T-helper 2 cell treated with Interferon-gamma antibody and Interleukin-4, amounts not matched to agents 100 ng/mL and 5 ng/mL, for 36 hours (primary cell): ENCODE measurements around the gene ADTRP. TPM values are rescaled to one million over a fixed set of nuclear protein-coding genes. Genes with fewer than 3 reads are reported as not detected.

Experiments
- intact Hi-C: fragments of 100-400 bp; cut with micrococcal nuclease; formaldehyde crosslinking; loops from one replicate; pipeline ENCODE4 v1.15.1; 2023
- total RNA-seq: library from RNA; stranded (reverse); gene quantifications from 2 replicates; pipeline ENCODE4 v1.2.3, GENCODE V29; 2022

The ADTRP gene
- total RNA-seq, 1 donor from 2014 or later: 0.39 TPM

DNA sequence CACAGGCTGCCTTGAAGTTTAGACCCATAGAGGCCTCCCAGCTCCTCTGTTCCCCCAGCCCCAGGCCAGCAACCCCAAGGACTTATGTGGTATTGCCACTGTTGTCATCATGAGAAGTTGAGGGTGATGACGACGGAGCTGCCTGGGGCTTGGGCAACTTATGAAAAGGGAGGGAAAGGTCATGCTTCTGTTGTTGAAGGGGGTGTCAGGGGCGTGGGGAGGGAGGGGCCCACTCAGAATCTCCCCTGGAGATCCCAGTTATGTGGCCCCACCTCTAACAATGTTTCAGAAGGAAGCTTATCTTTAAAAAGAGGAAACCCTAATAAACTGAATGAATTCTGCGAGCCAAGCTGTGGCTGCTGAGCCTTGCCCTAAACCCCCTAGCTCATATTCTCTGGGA, 4.2 kb downstream of the ADTRP start:
- intact Hi-C loops: loop anchor here (5.0 kb wide), 1 partner anchor 72 kb away; no protein-coding TSS in a partner anchor

DNA sequence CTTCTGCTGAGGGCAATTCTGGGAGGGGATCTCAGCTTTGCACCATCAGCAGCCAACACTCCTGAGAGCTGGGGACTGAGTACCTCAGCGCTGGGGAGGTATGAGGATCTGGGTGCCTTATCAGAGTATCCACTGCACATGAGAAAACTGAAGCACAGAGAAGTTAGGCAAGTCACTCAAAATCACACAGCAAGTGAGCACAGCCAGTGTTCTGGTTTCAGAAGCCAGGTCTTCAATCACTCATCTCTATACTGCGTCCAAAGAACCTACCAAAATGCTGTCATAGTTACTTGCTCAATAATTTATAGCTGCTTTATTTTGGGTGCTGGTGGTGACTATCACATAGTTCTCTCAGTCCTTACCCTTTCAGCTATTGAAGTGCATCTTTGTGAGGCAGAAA, 5.0 kb downstream of the ADTRP start:
- intact Hi-C loops: loop anchor here (5.0 kb wide), 1 partner anchor 71 kb away; no protein-coding TSS in a partner anchor

DNA sequence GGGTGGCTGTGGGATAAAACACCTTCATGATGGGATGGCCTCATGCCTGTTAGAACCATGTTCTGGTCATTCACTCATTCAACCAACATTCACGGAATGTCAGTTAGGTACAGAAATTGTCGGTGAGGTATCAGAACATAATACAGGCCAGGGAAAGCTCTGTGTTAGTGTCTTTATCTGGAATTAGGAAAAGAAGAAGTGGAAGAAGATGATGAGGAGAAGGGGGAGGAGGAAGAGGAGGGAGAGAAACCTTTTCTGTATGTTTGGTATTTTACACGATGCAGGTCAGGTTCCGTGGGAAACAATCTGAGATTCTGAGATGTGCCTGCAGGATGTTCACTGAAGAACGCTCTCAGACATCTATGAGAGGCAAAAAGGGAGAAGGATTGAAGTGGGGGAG, 5.6 kb downstream of the ADTRP start:
- intact Hi-C loops: loop anchor here (5.0 kb wide), 1 partner anchor 71 kb away; no protein-coding TSS in a partner anchor

DNA sequence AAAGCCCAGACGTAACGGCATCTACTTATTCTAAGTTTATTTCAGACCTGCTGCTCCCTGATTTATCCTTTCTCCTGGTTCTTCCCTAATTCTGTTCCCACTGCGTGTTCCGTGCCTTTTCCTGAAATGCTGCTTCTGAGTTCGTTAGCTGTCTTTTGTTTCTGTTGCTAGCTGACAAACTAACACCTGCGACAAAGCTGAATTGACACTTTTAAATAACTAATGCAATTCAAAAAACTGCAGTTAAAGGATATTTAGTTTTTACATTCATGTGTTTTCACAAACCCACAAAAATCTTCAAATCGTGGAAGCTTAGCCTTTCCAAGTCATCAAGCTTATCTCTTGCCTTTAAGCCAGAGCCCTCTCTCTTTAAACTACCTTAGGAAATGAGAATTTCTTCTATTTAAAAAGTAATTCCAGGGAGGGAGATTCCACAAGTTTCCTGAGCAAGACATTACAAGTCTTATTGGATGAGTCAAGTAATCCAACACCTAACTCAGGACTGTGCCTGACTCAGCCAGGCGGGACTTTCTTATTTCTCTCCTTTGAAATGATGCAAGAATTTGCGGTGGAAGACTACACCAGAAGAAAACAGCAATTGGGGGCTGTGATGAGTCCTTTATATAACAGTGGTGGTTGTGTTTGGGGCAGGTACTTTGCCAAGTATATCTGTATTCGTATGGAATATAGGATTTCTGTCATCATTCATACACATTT, 6.3 kb downstream of the ADTRP start:
- intact Hi-C loops: loop anchor here (5.0 kb wide), 1 partner anchor 70 kb away; no protein-coding TSS in a partner anchor

DNA sequence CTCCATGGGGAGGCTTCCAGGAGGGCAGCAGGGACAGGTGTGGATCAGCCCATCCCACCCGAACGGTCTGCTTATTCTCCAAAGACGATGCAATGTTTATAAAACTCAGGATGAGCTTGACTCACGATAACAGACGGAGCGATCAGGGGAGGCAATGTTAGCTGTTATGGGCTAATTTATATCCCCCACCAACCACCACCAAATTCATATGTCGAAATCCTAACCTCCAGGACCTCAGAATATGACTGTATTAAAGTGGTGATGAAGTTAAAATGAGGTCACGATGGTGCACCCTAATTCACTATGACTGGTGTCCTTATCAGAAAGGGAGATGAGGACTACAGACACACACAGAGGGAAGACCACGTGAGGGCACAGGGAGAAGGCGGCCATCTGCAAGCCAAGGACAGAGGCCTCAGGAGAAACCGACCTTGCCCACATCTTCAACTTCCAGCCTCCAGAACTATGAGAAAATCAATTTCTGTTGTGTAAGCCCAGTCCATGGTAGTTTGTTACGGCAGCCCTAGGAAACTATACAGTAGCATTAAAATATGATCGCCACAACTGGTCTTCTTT, 7.0 kb downstream of the ADTRP start:
- intact Hi-C loops: loop anchor here (5.0 kb wide), 1 partner anchor 69 kb away; no protein-coding TSS in a partner anchor

DNA sequence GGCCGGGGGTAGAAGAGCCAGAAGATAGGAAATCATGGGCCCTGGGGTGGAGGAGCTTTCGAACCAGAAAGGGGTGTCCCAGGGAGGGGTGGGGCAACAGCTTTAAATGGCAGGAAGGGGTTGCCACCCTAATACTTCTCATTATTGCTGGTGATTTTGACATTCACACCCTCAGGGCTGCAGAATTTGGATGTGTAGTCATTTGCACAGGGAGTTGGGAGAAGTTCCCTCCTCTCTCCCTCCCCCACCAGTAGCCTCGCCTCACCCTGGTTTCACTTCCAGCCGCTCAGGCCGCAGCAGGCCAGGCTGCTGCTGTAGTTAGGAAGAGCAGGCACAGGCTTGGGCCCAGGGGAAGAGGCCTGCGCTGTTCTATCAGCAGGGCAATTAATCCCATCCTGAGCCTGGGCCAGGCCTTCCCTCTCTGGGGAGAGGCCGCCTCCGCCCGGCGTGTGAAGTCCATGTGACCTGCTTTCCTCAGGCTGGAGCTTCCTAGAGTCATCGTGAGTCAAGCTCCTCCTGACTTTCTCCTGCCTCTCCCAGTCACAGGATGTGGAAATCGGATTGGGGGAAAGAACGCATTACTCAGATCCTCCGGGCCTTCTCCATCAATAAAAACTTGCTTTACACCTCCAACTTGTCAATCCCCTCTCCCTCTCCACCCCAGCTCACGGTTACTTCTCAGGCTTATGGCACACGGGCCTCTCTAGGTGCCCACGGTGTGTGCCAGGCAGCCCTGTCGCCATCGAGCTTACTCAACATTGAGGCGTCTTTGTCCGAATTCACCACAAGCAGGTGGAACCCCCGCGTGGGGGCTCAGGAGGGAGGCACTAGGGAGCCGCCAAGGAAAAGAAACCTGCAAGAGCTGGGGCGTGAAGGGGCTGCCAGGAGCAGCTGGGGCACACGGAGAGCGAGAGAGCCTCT, 7.8 kb downstream of the ADTRP start:
- intact Hi-C loops: loop anchor here (5.0 kb wide), 1 partner anchor 69 kb away; no protein-coding TSS in a partner anchor

DNA sequence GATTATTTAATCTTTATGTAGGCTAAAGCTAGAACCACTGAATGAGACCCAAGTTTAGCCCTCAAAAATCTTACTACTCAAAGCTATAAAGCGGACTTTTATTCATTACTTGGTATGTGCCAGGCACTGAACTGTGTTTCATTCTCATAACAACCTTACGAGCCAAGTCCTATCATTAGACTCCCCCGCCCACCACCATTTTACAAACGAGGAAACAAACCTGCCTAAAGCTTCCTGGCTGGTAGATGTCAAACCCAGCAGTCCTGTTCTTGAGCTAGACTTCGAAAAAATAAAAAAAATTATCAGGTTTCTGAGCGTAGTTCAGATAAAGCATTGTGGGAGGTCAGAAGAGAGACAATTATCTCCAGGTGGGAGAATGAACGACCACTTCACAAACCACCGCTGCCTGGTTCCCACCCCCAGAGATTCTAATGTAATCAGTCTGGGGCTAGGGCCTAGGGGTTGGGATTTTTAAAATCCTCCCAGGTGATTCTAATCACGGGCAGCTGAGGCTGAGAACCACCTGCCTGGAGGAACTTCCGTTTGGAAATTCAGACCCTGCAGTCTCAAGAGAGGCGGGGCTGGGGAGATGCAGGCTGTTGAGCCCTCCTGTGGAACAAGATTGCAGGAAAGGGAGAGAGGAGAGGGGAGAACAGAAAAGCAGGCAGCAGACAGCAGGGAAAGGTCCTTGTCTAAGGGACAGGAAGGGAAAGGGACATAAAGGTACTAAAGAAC, 8.6 kb downstream of the ADTRP start:
- intact Hi-C loops: loop anchor here (5.0 kb wide), 1 partner anchor 68 kb away; no protein-coding TSS in a partner anchor

DNA sequence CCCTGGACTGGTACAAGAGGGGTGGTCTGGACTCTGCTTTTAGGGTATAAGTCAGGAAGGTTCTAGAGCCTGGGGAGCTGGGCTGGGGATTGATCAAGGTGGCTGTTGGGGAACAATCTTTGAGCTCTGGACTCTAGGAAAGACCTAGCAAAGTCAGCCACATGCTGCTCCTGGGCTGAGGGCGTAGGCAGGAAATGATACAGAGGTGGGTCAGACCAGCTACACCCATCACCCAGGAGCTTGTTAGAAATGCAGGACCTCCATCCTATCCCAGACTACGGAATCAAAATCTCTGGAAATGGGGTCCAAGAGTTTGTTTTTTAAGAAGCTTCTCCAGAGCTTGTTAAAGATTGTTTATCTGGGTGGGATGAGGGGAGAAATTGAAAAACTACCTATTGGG, 9.4 kb downstream of the ADTRP start:
- intact Hi-C loops: no loop called here

DNA sequence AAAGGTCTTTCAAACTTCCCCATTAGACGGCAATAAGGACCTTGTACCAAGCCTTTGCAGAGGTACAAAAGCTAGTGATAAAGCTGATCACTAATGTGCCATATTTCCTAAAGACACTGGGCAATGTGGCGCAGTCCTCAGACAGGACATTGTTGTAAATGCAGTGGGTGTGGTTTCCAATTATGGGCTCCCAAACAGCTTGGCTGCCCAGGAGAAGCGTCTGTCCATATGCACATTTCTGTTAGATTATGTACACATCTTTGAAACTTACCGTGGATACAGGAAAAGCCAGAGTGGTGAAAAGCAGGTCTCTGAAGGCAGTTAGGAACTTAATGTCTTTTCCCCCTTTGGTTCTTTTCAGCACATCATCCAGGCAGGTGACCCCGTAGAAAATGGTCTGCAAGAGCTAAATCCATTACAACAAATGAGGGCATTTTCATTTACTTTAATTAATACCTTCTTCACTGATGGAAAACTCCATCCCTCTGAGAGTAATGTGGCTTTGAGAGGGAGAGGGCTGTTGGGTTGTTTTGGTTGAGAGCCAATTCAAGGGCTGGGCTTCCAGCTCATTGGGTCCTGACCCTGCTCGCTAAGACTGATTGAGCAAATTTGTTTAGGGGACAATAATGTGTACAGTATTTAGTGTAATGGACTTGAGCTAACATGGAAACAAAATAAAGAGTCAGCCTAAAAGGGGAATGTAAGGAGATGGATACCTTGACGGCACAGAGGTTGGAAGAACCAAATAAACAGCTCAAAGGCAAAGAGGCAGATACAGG, 10.4 kb downstream of the ADTRP start:
- intact Hi-C loops: no loop called here

DNA sequence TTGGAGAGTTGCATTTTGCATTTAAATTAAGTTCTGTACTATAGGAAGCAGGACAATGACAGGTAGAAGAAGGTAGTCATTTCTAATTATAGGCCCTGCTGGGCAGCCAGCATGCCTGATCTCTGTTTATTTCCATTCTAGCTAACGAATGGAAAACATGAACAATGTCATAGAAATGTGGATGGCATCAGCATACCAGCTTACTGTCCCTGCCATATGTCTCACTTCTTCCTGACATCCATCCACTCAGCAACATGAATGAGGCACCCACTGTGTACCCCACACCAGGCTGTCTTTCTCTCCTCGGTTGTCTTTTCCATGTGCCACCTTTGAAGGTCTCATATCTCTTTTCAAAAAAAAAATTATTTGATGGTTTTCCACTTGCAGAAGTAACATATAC, 11.1 kb downstream of the ADTRP start:
- intact Hi-C loops: no loop called here

DNA sequence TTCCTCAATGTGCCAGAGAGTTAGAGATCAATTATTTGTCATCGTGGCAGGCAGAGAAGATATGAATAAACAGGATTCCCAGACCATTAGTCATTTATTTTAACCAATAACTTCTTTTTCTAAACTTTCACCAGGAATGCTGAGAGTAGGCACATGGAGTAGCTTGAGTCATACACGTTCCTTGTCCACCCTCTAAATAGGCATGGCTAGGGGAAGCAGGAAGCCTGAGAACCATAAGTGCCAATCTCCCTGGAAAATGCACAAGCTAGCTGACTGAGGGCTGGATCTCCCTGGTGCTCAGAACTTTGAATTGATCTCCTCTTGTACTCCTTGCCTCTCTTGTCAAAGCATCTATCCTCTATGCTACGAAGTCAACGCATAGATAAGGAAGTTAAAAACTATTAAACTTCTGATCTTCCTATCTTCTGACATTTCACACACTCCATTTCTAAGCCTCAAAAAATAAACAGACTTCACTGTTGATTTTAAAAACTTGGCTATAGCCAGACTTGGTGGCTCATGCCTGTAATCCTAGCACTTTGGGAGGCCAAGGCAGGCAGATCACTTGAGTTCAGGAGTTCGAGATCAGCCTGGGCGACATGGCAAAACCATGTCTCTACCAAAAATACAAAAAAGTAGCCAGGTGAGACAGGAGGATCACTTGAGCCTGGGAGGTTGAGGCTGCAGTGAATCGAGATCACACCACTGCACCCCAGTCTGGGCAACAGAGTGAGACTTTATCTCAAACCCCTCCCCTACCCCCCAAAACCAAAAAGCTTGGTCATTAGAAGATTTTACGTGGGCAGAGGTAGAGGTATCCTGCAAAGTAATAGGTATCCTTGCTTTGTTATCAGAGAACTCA, 11.8 kb downstream of the ADTRP start:
- intact Hi-C loops: no loop called here

DNA sequence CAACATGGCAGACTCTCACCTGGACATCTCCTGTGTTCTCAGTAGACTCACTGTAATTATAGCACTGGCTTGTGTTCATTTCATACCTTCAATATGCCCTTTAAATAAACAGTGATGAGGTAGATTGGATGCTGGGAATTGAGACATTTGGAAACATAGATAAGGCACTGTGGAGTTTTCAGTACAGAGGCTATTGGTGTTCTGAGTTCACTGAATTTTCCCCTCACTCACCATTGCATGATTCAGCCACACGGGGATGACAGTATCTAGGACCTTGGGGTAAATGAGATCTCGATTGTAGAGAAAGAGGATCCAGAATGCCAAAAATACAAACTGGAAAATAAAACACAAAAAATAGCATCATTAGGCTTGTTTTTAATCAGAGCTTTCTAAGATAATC, 12.6 kb downstream of the ADTRP start:
- intact Hi-C loops: no loop called here

DNA sequence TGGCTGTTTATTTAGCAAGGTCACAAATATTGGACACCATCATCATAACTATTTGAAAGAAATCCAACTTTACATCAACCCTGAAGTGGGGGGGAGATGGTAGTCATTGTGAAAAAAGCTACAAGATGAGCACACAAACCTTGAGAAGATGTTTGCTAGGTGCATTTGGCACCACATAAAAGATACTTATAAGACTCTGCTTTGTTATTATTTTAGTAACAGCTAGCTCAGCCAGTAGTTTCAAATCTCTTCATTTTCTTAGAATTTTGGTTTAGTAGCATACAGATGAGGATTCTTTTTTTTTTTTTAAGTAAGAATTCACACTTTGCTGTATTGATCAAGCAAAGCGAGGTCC, 14.4 kb downstream of the ADTRP start:
- intact Hi-C loops: no loop called here

DNA sequence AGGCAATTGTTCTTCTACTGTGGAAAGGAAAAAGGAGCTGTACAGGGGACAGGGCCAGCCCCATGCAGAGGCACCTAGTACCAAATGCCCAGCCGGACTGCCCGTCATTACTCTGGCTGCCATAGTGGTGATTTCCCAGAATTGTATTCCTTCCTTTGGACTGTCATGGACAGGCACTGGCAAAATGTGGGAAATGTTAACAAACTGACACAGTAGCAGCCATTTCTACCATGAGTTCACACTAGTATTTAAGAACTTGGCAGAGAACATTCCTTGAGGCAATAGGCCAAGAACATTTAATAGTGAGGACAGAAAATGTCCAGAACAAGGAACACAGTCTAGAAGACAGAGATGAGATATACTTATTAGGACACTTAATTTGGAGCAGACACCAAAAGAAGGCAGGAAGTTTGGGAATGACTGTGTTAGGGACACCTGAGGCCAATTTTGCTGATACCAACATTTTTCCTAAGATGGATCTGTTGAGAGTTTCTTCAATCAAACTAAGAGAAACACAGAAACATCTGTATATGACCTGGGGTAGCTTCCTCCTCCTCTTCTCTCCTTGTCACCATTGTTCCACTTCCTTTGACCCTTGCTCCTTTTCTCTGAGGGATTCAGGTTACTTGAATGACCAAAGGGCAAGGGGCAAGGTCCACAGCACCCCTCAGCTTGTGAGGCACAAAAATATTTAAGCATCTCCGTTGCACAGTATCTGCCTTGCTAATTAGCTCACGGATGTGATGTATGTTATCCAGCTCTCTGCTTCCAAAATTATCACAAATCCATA, 14.9 kb downstream of the ADTRP start:
- intact Hi-C loops: no loop called here

DNA sequence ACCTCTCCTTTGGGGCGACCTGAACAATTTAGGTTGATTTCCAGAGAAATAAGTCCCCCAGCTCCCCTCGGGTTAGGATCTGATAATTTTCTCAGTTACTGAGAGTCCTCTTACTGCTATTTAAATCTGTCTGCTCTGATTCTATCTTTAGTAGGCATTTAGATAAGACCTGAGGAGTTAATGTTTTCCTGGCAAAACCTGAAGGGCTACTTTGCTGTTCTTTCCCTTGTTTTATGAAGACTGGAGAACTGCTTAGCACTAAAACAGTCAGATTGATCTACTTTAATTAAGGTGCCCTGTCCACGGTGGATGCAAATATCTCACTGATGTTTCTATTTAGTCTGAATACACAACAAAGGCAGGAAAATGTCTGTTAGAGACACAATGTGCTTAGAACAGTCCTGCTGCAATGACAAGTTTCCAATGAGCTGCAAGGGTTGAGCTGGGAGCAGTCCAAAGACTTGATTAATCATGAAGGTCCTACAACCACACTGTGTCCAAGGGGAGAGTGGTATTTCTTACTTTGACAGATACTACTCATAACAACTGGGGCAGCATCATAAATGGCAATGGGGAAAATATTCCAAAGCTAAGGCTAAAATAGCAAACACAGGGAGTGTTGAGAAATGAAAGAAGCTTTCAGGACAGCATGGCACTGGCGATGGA, 15.7 kb downstream of the ADTRP start:
- intact Hi-C loops: no loop called here

DNA sequence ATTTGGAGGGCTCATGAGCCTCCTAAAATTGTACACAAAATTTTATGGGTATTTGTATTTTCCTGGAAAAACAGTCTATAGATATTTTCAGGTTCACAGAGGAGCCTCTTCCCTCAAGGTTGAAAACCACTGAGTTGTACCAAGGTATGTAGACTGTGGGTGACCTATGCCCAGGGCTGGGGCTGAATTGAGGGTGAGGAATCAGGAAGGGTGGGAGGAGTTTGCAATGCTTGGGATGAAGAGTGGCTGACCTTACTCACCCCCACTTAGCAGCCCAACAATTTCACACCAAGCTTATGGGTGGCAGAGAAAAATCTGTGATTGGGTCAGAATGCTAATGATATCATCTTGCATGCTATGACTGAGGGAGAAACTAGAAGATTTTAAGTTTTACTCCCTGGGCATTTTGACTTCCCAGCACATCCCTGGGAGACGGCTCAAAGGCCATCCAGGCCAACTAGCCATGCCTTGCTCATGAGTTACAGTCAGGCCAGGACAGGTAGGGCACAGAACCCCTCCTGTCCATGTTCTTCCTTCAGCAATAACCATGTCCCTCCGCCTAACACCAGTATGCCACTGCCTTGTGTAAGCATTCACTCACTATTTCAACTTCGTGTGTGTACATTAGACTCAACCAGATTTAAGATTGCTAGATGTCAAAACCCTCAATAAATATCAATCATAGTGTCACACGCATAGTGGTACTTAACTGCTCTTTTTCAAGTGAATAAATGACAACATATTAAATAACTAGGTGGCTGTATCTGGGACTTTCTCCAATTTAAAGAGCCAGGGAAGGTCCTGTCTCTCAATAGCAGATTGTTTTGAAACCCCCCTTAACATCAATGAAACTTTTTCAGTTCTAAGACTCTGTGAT, 16.6 kb downstream of the ADTRP start:
- intact Hi-C loops: no loop called here

DNA sequence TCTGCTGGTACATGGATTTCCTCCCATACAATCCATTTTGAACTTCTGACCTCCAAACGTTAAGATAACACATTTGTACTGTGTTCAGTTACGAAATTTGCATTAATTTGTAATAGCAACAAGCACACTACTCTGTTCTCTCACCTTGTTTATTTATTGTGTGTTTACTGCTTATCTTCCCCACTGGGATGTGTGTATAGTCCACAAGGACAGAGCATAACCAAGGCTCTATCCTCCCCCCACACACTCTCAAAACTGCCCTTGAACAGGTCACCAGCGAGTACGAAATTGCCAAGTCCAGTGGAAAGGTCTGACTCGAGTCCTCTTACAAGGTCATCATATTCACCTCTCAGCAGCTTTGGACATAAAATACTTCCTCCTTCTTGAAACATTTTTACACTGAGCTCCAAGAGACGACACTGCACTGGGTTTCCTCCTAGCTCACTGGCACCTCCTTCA, 18.6 kb downstream of the ADTRP start:
- intact Hi-C loops: no loop called here
